GM12878 (cell line): Measurements from ENCODE around the gene PELO. TPM values are rescaled to one million over a fixed set of nuclear protein-coding genes. Genes with fewer than 3 reads are reported as not detected.

Experiments
- ATAC-seq: fragments of 200-7000 bp; cut with Tn5 transposase; 3 replicates; pipeline ENCODE4 v1.9.1; 2020; ENCODE audit warnings: mild to moderate bottlenecking, moderate library complexity
- BruUV-seq: library from RNA; stranded (reverse); fragments of 400-500 nt; replicated peaks from 2 replicates; lab custom pipeline; 2021; lab: Mats Ljungman, UMichigan
- CTCF ChIA-PET: fragments of 300-600 bp; sonication (Branson Sonifier 250); formaldehyde crosslinking; extraction: SDS; loops from one replicate; lab custom pipeline; 2021; ENCODE audit warnings: inconsistent platforms; lab: Yijun Ruan, JAX
- POLR2A ChIA-PET: fragments of 350-600 bp; formaldehyde crosslinking; extraction: SDS; loops from one replicate; lab custom pipeline; 2021; ENCODE audit warnings: inconsistent platforms; lab: Charles Lee
- RAD21 ChIA-PET: fragments of 300-600 bp; sonication (Branson Sonifier 250); formaldehyde crosslinking; loops from one replicate; lab custom pipeline; 2023; ENCODE audit warnings: antibody characterized with exemption; ENCODE audit not compliant: unreplicated experiment; lab: Charles Lee
- SMC1A ChIA-PET: fragments of 300-600 bp; sonication (Branson Sonifier 250); formaldehyde crosslinking; loops from one replicate; lab custom pipeline; 2023; ENCODE audit not compliant: unreplicated experiment, uncharacterized antibody; lab: Charles Lee
- DNase-seq: peaks from one replicate; pipeline ENCODE4 v3.0.0-alpha.2; 2011; ENCODE audit warnings: low read depth, low spot score
- FAIRE-seq: peaks from 3 replicates; lab custom pipeline; 2011; peaks lifted over from hg19 to GRCh38; lab: Jason Lieb, UNC
- H2AFZ ChIP-seq: 2 replicates; pipeline ENCODE4 v1.6.0; 2011; ENCODE audit warnings: low read depth, low read length, control low read depth; ENCODE audit not compliant: control insufficient read depth
- H3K27ac ChIP-seq: 2 replicates; pipeline ENCODE4 v1.5.1; 2011; ENCODE audit warnings: control low read depth; ENCODE audit not compliant: control insufficient read depth, insufficient read depth
- H3K27me3 ChIP-seq, 2 experiments: replicated peaks in 1 of 2; 2 replicates each; pipeline versions ENCODE4 v1.6.0 to v1.6.1; 2011; ENCODE audit warnings: low read length in 1 of 2; ENCODE audit not compliant: control insufficient read depth in 2 of 2, insufficient read depth in 2 of 2
- H3K36me3 ChIP-seq, 2 experiments: 2 replicates each; pipeline ENCODE4 v1.5.1; 2011; ENCODE audit warnings: low read length in 1 of 2; ENCODE audit not compliant: control insufficient read depth in 2 of 2, insufficient read depth in 2 of 2
- H3K4me1 ChIP-seq: 2 replicates; pipeline ENCODE4 v1.6.1; 2011; ENCODE audit warnings: mild to moderate bottlenecking, low read length, moderate library complexity, mixed read lengths; ENCODE audit not compliant: control insufficient read depth, insufficient read depth
- H3K4me2 ChIP-seq: 2 replicates; pipeline ENCODE4 v1.6.0; 2011; ENCODE audit warnings: control low read depth; ENCODE audit not compliant: control insufficient read depth, insufficient read depth
- H3K4me3 ChIP-seq: fragments of 200-600 bp; sonication (generic); 2 replicates; pipeline ENCODE4 v1.5.1; 2016
- H3K79me2 ChIP-seq: 2 replicates; pipeline ENCODE4 v1.6.0; 2011; ENCODE audit warnings: low read length; ENCODE audit not compliant: control insufficient read depth, insufficient read depth
- H3K9ac ChIP-seq: 2 replicates; pipeline ENCODE4 v1.8.0; 2011; ENCODE audit warnings: low read length, control low read depth, mixed read lengths; ENCODE audit not compliant: control insufficient read depth, insufficient read depth
- H3K9me3 ChIP-seq: replicated peaks from 3 replicates; pipeline ENCODE4 v1.5.1; 2011; ENCODE audit warnings: mild to moderate bottlenecking, low read length; ENCODE audit not compliant: control insufficient read depth, insufficient read depth
- H4K20me1 ChIP-seq: 2 replicates; pipeline ENCODE4 v1.6.0; 2011; ENCODE audit not compliant: control insufficient read depth, insufficient read depth
- CBX3 ChIP-seq: fragments of 200-600 bp; sonication (generic); IDR thresholded peaks from 2 replicates; pipeline ENCODE4 v1.6.1; 2016; ENCODE audit warnings: low read depth, borderline replicate concordance
- CREB1 ChIP-seq: IDR thresholded peaks from 2 replicates; pipeline ENCODE4 v1.6.1; 2012; ENCODE audit warnings: low read depth, mild to moderate bottlenecking, inconsistent platforms
- POU2F2 ChIP-seq: IDR thresholded peaks from 3 replicates; pipeline ENCODE4 v1.6.1; 2011; ENCODE audit warnings: low read depth, mild to moderate bottlenecking, low read length, borderline replicate concordance
- SKIL ChIP-seq: fragments of 450-650 bp; IDR thresholded peaks from 2 replicates; pipeline ENCODE4 v1.6.1; 2017; ENCODE audit warnings: mild to moderate bottlenecking, low read depth, inconsistent platforms; ENCODE audit not compliant: poor library complexity, severe bottlenecking
- SREBF2 ChIP-seq: IDR thresholded peaks from 2 replicates; pipeline ENCODE4 v1.6.1; 2012; ENCODE audit warnings: mild to moderate bottlenecking, low read length
- ZNF592 ChIP-seq: fragments of 450-650 bp; IDR thresholded peaks from 2 replicates; pipeline ENCODE4 v1.6.1; 2017; ENCODE audit warnings: mild to moderate bottlenecking, moderate library complexity
- ZZZ3 ChIP-seq: IDR thresholded peaks from 2 replicates; pipeline ENCODE4 v1.6.1; 2011; ENCODE audit warnings: low read depth; ENCODE audit not compliant: control insufficient read depth, insufficient read length
- WGBS: methylation state at CpG from one replicate; pipeline ENCODE4 v1.1.6; 2016; ENCODE audit warnings: low lambda C conversion rate; ENCODE audit not compliant: insufficient replicate concordance, insufficient coverage; ENCODE audit errors: missing lambda C conversion rate; 5-methylcytosine and 5-hydroxymethylcytosine counted together
- in situ Hi-C: fragments of 300-500 bp; cut with MboI; formaldehyde crosslinking; loops from 9 replicates; pipeline ENCODE4 v1.14.3; 2018; ENCODE audit warnings: mixed read lengths
- intact Hi-C: fragments of 100-400 bp; cut with micrococcal nuclease; formaldehyde crosslinking; loops from one replicate; pipeline ENCODE4 v1.14.2; 2022; ENCODE audit not compliant: unreplicated experiment
- polyA plus RNA-seq, 11 experiments: library from polyadenylated mRNA; depleted of rRNA in 4 of 11; unstranded in 6 of 11; stranded (reverse) in 5 of 11; fragments of >200 nt; fragmentation: Nextera tagmentation in 4 of 11; fragmentation: Illumina TruSeq in 1 of 11; extraction: Ambion mirVana in 4 of 11; extraction: Trizol in 1 of 11; gene quantifications; 1 replicate in 1 of 11; 2 replicates in 10 of 11; pipeline versions ENCODE4 v1.2.1 to v1.2.3, GENCODE V29; 2011 to 2016; ENCODE audit warnings: inconsistent platforms in 2 of 11, missing spikeins in 2 of 11, low read depth in 1 of 11
- total RNA-seq, 4 experiments: library from RNA; depleted of rRNA in 3 of 4; stranded (reverse); fragments of >200 nt in 3 of 4; fragmentation: Illumina TruSeq in 1 of 4; extraction: Trizol in 1 of 4; gene quantifications; 2 replicates each; pipeline versions ENCODE4 v1.2.1 to v1.2.3, GENCODE V29; 2013 to 2021

Gene PELO
- total and polyA plus RNA-seq, 10 of the 15 experiments (the other 5 are each of a cell fraction or from before 2014, with no cell fraction given): 5.6 to 11.9 (median 8.7) TPM

GRCh38 chr5:52778781-52779180 lies 8.9 kb upstream of the PELO start:
- CTCF ChIA-PET: interaction anchor here (0.5 kb wide), 1 partner anchor 62 kb away, joined by 3 read pairs; no protein-coding TSS in a partner anchor
- Histone ChIP-seq H3K27ac (no peak overlapping the region), H3K36me3 (no peaks in the 10 kb centered on the region), H3K9ac (no peak overlapping the region), H3K4me2 (no peak overlapping the region)
- POLR2A ChIA-PET: no interaction called here
- ATAC-seq: no peak
- in situ Hi-C loops (no loop called here), intact Hi-C loops (no loop called here)
- DNase-seq: no peak
- TF ChIP-seq ZNF592 (no peak), POU2F2 (no peak), CBX3 (no peak), SREBF2 (no peak), SKIL (no peak), ZZZ3 (no peak), CREB1 (no peak)
- TF ChIP-seq, all 136 proteins: peak for 0
- WGBS: 26% methylated on average over 1 of the region's 1 CpG
- ChIA-PET RAD21 (no interaction called here), SMC1A (interaction anchor here (0.7 to 1.4 kb wide), 3 partner anchors 9 to 21 kb away, joined by 3 to 4 read pairs (median 3); partner anchors contain the start of genes ITGA1 and PELO)
- Histone ChIP-seq H3K27me3 (peaks cover 0 to 5% of the 10 kb centered on the region in 2 experiments; a peak in 1 of 4 replicates), H3K79me2 (no peaks in the 10 kb centered on the region), H4K20me1 (no peaks in the 10 kb centered on the region), H3K4me3 (no peak overlapping the region), H3K9me3 (no peaks in the 10 kb centered on the region), H3K4me1 (no peaks in the 10 kb centered on the region), H2AFZ (no peak overlapping the region)
- no TSS peak for BruUV-seq
- FAIRE-seq: no peak
